Testis (tissue), 3 donors: ENCODE measurements around the gene ZC3H18. TPM values are rescaled to one million over a fixed set of nuclear protein-coding genes. Genes with fewer than 3 reads are reported as not detected.
A peak's percentile ranks its signal among the peaks of the same experiment; 100 is the strongest.

Experiments
- DNase-seq: peaks from one replicate; pipeline ENCODE4 v3.0.0-alpha.2; 2019
- H3K27ac ChIP-seq, 2 donors: fragments of 200-600 bp; sonication (generic); one replicate each; pipeline ENCODE4 v1.5.1; 2019
- H3K27me3 ChIP-seq: fragments of 200-600 bp; sonication (generic); one replicate; pipeline ENCODE4 v1.5.1; 2019
- H3K36me3 ChIP-seq: fragments of 200-600 bp; sonication (generic); one replicate; pipeline ENCODE4 v1.5.1; 2017; ENCODE audit warnings: low read depth; ENCODE audit errors: missing control alignments
- H3K4me1 ChIP-seq: fragments of 200-600 bp; sonication (generic); one replicate; pipeline ENCODE4 v1.5.1; 2019
- H3K4me3 ChIP-seq, 2 donors: fragments of 200-600 bp; sonication (generic); one replicate each; pipeline ENCODE4 v1.5.1; 2017 to 2019
- H3K9me3 ChIP-seq: fragments of 200-600 bp; sonication (generic); one replicate; pipeline ENCODE4 v1.5.1; 2017
- CTCF ChIP-seq, 3 experiments: fragments of 450-650 bp in 2 of 3; fragments of 200-600 bp in 1 of 3; sonication (generic) in 1 of 3; IDR thresholded peaks; one replicate each; pipeline ENCODE4 v1.5.1; 2016 to 2019; ENCODE audit warnings: antibody characterized with exemption in 3 of 3, mild to moderate bottlenecking in 2 of 3, moderate library complexity in 1 of 3
- POLR2A ChIP-seq: fragments of 450-650 bp; IDR thresholded peaks from one replicate; pipeline ENCODE4 v1.6.1; 2017; ENCODE audit warnings: antibody characterized with exemption, mild to moderate bottlenecking, moderate library complexity
- WGBS, 2 donors: methylation state at CpG; one replicate each; pipeline ENCODE4 v1.1.5; 2018; 5-methylcytosine and 5-hydroxymethylcytosine counted together
- intact Hi-C: fragments of 100-400 bp; cut with DNase I; formaldehyde crosslinking; loops from one replicate; pipeline ENCODE4 v1.15.1; 2023; ENCODE audit warnings: low total_unique reads
- polyA plus RNA-seq: library from polyadenylated mRNA; stranded (reverse); fragments of 350-450 nt; fragmentation: Illumina TruSeq; extraction: RNeasy Lipid Tissue Mini Kit (QIAGEN cat#74804); gene quantifications from one replicate; pipeline ENCODE4 v1.2.3, GENCODE V29; 2014; ENCODE audit warnings: low read depth, low replicate concordance; ENCODE audit not compliant: insufficient read depth
- total RNA-seq, 2 donors: library from RNA; depleted of rRNA; stranded (reverse); fragments of >200 nt; gene quantifications; one replicate each; pipeline ENCODE4 v1.2.3, GENCODE V29; 2016

ZC3H18 gene
- total and polyA plus RNA-seq, 3 donors from 2014 or later = 53.8 to 63.7 (median 59.6) TPM

GRCh38 chr16:88610080-88610479 lies 39.9 kb downstream of the ZC3H18 start:
- TF ChIP-seq CTCF (IDR thresholded peaks at IDR 0.05) (no peak), POLR2A (no peak)
- Histone ChIP-seq H3K27me3 (no peaks in the 10 kb centered on the region), H3K4me3 (no peak overlapping the region), H3K9me3 (no peaks in the 10 kb centered on the region), H3K4me1 (peaks cover 17% of the 10 kb centered on the region), H3K27ac (no peak overlapping the region), H3K36me3 (no peaks in the 10 kb centered on the region)
- WGBS, 2 donors = 86 to 91% methylated on average over 6 of the region's 6 CpGs
- intact Hi-C loops = no loop called here
- no peak for DNase-seq

GRCh38 chr16:88610909-88611812 lies 41.0 kb downstream of the ZC3H18 start:
- TF ChIP-seq CTCF (IDR thresholded peaks at IDR 0.05) = no peak
- Histone ChIP-seq H3K4me1 (peaks cover 20% of the 10 kb centered on the region), H3K27ac (no peak overlapping the region), H3K36me3 (no peaks in the 10 kb centered on the region), H3K9me3 (no peaks in the 10 kb centered on the region), H3K4me3 (no peak overlapping the region), H3K27me3 (no peaks in the 10 kb centered on the region)
- intact Hi-C loops = no loop called here
- WGBS, 2 donors = 87 to 89% methylated on average over 49 of the region's 49 CpGs
- DNase-seq = no peak

GRCh38 chr16:88613293-88613692 lies 43.1 kb downstream of the ZC3H18 start:
- DNase-seq = no peak
- Histone ChIP-seq H3K27me3 (no peaks in the 10 kb centered on the region), H3K4me1 (peaks cover 20% of the 10 kb centered on the region), H3K27ac (no peak overlapping the region), H3K36me3 (no peaks in the 10 kb centered on the region), H3K9me3 (no peaks in the 10 kb centered on the region), H3K4me3 (no peak overlapping the region)
- 63 to 90% methylated on average over 10 of the region's 10 CpGs for WGBS, 2 donors
- intact Hi-C loops = no loop called here
- TF ChIP-seq CTCF (IDR thresholded peaks at IDR 0.05) (no peak), POLR2A (no peak)

GRCh38 chr16:88613911-88614817 lies 44.0 kb downstream of the ZC3H18 start:
- H3K4me3 ChIP-seq = no peak overlapping the region
- no peaks in the 10 kb centered on the region for H3K27me3 ChIP-seq
- peak overlapping the region in 1 of 2 donors; percentile 9 for H3K27ac ChIP-seq
- intact Hi-C loops = no loop called here
- H3K4me1 ChIP-seq = peaks cover 20% of the 10 kb centered on the region
- H3K36me3 ChIP-seq = no peaks in the 10 kb centered on the region
- H3K9me3 ChIP-seq = no peaks in the 10 kb centered on the region
- DNase-seq = peak; percentile 38
- WGBS, 2 donors = 48 to 53% methylated on average over 17 to 19 of the region's 19 CpGs
- TF ChIP-seq CTCF (IDR thresholded peaks at IDR 0.05) = no peak
- no peak for TF ChIP-seq POLR2A
